ENCODE results near the gene EYA3. TPM values are rescaled to one million over a fixed set of nuclear protein-coding genes. Genes with fewer than 3 reads are reported as not detected.
A peak's percentile ranks its signal among the peaks of the same experiment; 100 is the strongest.

EYA3 gene
- total RNA-seq, 6 experiments from 2014 or later = 24.2 to 31.3 (median 27.8) TPM

- TF ChIP-seq, protein P1, sequence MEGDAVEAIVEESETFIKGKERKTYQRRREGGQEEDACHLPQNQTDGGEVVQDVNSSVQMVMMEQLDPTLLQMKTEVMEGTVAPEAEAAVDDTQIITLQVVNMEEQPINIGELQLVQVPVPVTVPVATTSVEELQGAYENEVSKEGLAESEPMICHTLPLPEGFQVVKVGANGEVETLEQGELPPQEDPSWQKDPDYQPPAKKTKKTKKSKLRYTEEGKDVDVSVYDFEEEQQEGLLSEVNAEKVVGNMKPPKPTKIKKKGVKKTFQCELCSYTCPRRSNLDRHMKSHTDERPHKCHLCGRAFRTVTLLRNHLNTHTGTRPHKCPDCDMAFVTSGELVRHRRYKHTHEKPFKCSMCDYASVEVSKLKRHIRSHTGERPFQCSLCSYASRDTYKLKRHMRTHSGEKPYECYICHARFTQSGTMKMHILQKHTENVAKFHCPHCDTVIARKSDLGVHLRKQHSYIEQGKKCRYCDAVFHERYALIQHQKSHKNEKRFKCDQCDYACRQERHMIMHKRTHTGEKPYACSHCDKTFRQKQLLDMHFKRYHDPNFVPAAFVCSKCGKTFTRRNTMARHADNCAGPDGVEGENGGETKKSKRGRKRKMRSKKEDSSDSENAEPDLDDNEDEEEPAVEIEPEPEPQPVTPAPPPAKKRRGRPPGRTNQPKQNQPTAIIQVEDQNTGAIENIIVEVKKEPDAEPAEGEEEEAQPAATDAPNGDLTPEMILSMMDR (IDR thresholded peaks at IDR 0.05) = no peak
- no peak overlapping the region for H3K4me3 Mint-ChIP-seq
- DNase-seq = no peak
- no peaks in the 10 kb centered on the region for H3K9me3 Mint-ChIP-seq
- H3K27me3 Mint-ChIP-seq (ENCODE audit: insufficient read depth) = peaks cover 5% of the 10 kb centered on the region; the same call in 1 of the 2 replicates
- no peak overlapping the region for H3K27ac Mint-ChIP-seq
- peaks cover 29% of the 10 kb centered on the region for H3K4me1 Mint-ChIP-seq (ENCODE audit: low read depth)
- H3K36me3 Mint-ChIP-seq (ENCODE audit: low read depth) = no peaks in the 10 kb centered on the region
Observed at GRCh38 chr1:28126783-28127490, 38.5 kb upstream of the EYA3 start.

DNA sequence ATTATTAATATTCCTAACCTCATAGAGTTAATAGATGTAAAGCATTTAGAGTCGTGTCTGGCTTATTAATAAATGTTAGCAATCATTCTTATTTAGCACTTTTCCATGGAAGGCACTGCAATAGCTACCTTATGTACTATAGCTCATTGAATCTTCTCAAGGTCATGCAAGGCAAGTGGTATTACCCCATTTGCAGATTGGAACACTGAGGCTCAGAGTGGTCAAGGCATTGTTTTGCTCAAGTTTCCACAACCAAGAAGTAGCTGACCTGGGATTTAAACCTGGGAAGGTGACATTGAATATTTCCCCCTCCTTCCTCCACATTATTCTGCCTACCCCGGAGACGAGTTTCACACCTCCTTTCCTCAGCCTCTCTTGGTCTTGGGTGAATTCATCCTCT is 37.8 kb upstream of the EYA3 start:
- TF ChIP-seq, protein P1 (IDR thresholded peaks at IDR 0.05) = no peak
- no peak for DNase-seq
- Mint-ChIP-seq H3K4me1 (ENCODE audit: low read depth) (peaks cover 31% of the 10 kb centered on the region), H3K4me3 (no peak overlapping the region), H3K27me3 (ENCODE audit: insufficient read depth) (peaks cover 5% of the 10 kb centered on the region; the same call in 1 of the 2 replicates), H3K27ac (no peak overlapping the region), H3K9me3 (no peaks in the 10 kb centered on the region), H3K36me3 (ENCODE audit: low read depth) (no peaks in the 10 kb centered on the region)

GRCh38 chr1:28123461-28123961 is 35.1 kb upstream of the EYA3 start:
- Mint-ChIP-seq H3K36me3 (ENCODE audit: low read depth) (no peaks in the 10 kb centered on the region), H3K27me3 (ENCODE audit: insufficient read depth) (peaks cover 5% of the 10 kb centered on the region; the same call in 1 of the 2 replicates), H3K4me1 (ENCODE audit: low read depth) (peaks cover 24% of the 10 kb centered on the region), H3K27ac (peak overlapping the region; percentile 77), H3K4me3 (peak overlapping the region; percentile 35), H3K9me3 (no peaks in the 10 kb centered on the region)
- TF ChIP-seq, protein P1 (IDR thresholded peaks at IDR 0.05) = no peak
- DNase-seq = peak; percentile 77

DNA sequence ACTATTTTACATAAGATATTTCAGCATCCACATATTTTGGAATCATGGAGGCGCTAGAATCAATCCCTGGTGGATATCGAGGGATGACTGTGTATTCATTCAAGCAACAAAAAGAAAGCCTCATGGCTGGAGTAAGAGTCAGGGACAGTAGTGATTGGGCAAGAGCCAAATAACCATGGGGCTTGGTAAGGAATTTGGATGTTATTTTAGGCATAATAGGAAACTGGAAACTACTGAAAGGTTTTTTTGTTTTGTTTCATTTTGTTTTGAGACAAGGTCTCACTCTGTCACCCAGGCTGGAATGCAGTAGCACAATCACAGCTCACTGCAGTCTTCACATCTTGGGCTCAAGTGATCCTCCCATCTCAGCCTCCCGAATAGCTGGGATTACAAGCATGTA is 33.8 kb upstream of the EYA3 start:
- H3K27ac Mint-ChIP-seq = no peak overlapping the region; the same call in 1 of the 2 replicates
- H3K4me1 Mint-ChIP-seq (ENCODE audit: low read depth) = peaks cover 18% of the 10 kb centered on the region
- peak; percentile 68 for DNase-seq
- H3K27me3 Mint-ChIP-seq (ENCODE audit: insufficient read depth) = peaks cover 5% of the 10 kb centered on the region; the same call in 1 of the 2 replicates
- no peak overlapping the region; the same call in none of the 2 replicates for H3K4me3 Mint-ChIP-seq
- no peaks in the 10 kb centered on the region for H3K36me3 Mint-ChIP-seq (ENCODE audit: low read depth)
- H3K9me3 Mint-ChIP-seq = no peaks in the 10 kb centered on the region
- TF ChIP-seq, protein P1 (IDR thresholded peaks at IDR 0.05) = no peak

GRCh38 chr1:28119556-28119955 is 31.1 kb upstream of the EYA3 start:
- no peak for DNase-seq
- TF ChIP-seq, protein P1 (IDR thresholded peaks at IDR 0.05) = no peak
- H3K9me3 Mint-ChIP-seq = no peaks in the 10 kb centered on the region
- no peaks in the 10 kb centered on the region for H3K27me3 Mint-ChIP-seq (ENCODE audit: insufficient read depth)
- peaks cover 18% of the 10 kb centered on the region for H3K4me1 Mint-ChIP-seq (ENCODE audit: low read depth)
- H3K27ac Mint-ChIP-seq = no peak overlapping the region
- no peaks in the 10 kb centered on the region for H3K36me3 Mint-ChIP-seq (ENCODE audit: low read depth)
- H3K4me3 Mint-ChIP-seq = no peak overlapping the region

Data from HFFc6 (cell line).